Measurements from ENCODE around the gene RAB36. TPM values are rescaled to one million over a fixed set of nuclear protein-coding genes. Genes with fewer than 3 reads are reported as not detected.

The RAB36 gene
- polyA plus RNA-seq, 1 donor (not counting 4 experiments of a cell fraction or from before 2014, with no cell fraction given), result 1.9 TPM

DNA sequence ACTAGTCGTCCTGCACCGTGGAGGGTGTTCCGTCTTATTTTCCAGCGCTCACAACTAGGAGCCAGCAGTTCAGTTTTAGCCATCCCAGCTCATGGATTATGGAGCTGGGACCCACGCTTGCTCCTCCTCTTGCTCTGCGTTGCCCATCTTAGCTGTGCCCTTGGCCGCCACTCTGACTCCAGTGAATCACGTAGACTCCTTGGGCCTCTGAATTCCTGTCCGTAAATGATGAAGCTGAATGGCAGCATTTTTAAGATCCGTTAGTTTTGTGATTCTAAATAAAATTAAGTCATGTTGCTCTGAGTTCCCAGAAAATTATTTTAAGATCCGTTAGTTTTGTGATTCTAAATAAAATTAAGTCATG is 58.8 kb downstream of the RAB36 start:
- H3K9me3 ChIP-seq (ENCODE audit: control insufficient read depth, low read depth, low read length), result no peaks in the 10 kb centered on the region
- no peak for DNase-seq (ENCODE audit: low read depth, low spot score)
- H4K20me1 ChIP-seq (ENCODE audit: control insufficient read depth, extremely low read depth, insufficient read depth, low read length), result peaks cover 9% of the 10 kb centered on the region
- peaks cover 77% of the 10 kb centered on the region for H3K79me2 ChIP-seq (ENCODE audit: control insufficient read depth, insufficient read depth, low read length)
- H3K36me3 ChIP-seq (ENCODE audit: control insufficient read depth in 2 of 2, extremely low read depth in 1 of 2, insufficient read depth in 2 of 2, low read length in 2 of 2), result peaks cover 4 to 12% of the 10 kb centered on the region in 2 experiments
- no peak overlapping the region for H3K4me3 ChIP-seq (ENCODE audit: control insufficient read depth in 2 of 3, extremely low read depth in 1 of 3, insufficient read depth in 2 of 3, low read depth in 1 of 3, low read length in 3 of 3)
- dilution Hi-C loops (cut with MboI; ENCODE audit: extremely low pct_ligation_motif_present, low sequenced_read_pairs), result no loop called here
- H3K27ac ChIP-seq (ENCODE audit: control insufficient read depth, insufficient read depth, low read length), result no peak overlapping the region
- H3K9me1 ChIP-seq (ENCODE audit: control insufficient read depth, extremely low read depth, insufficient read depth, low read length), result no peaks in the 10 kb centered on the region
- no peak for TF ChIP-seq EZH2 (IDR thresholded peaks at IDR 0.05; ENCODE audit: low read length)
- no peak overlapping the region for H3K9ac ChIP-seq (ENCODE audit: control insufficient read depth, extremely low read depth, insufficient read depth, low read length)
- no peaks in the 10 kb centered on the region for H3K27me3 ChIP-seq (ENCODE audit: control insufficient read depth, extremely low read depth, insufficient read depth, low read length)
- no peak for FAIRE-seq
- no peak overlapping the region for H3K4me2 ChIP-seq (ENCODE audit: control insufficient read depth, extremely low read depth, insufficient read depth, low read depth, low read length)
- H2AFZ ChIP-seq (ENCODE audit: control insufficient read depth, low read length), result no peak overlapping the region
- H3K4me1 ChIP-seq (ENCODE audit: control insufficient read depth, extremely low read depth, insufficient read depth, low read length), result peaks cover 20% of the 10 kb centered on the region

DNA sequence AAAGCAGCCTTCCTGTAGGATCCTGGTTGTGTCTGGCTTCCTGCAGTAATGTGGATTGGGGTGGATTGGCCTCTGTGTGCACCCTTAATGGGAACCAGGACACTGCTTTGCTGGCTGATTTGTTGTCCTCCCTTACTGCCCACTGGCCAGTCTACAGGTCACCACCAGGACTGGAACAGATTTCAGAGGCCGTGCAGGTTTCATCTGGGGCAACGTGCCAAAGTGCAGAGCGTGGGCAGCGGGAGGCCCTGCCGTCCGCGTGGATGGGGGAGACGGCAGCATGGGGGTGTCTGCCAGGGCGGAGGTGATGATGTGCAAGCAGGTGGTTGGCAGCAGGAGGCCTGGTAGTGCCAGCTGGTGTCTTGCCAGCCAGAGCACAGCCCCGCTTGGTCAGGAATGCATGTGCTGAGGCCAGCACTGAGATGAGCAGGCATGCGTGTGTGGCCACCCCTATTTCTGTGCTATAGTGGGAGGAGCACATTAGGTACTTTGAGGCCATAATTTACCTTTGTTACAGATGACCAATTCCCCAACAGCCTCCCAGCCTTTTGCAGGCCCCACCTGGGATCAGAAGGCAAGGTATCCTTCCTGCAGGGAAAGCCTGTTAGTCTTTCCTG is 59.4 kb downstream of the RAB36 start:
- DNase-seq (ENCODE audit: low read depth, low spot score), result no peak
- H3K27me3 ChIP-seq (ENCODE audit: control insufficient read depth, extremely low read depth, insufficient read depth, low read length), result no peaks in the 10 kb centered on the region

More for the DNA sequence above, 59.4 kb downstream of the RAB36 start:
- Histone ChIP-seq H3K9ac (ENCODE audit: control insufficient read depth, extremely low read depth, insufficient read depth, low read length) (no peak overlapping the region), H3K36me3 (ENCODE audit: control insufficient read depth in 2 of 2, extremely low read depth in 1 of 2, insufficient read depth in 2 of 2, low read length in 2 of 2) (peaks cover 2 to 12% of the 10 kb centered on the region in 2 experiments), H3K4me2 (ENCODE audit: control insufficient read depth, extremely low read depth, insufficient read depth, low read depth, low read length) (no peak overlapping the region), H3K9me3 (ENCODE audit: control insufficient read depth, low read depth, low read length) (no peaks in the 10 kb centered on the region), H3K4me1 (ENCODE audit: control insufficient read depth, extremely low read depth, insufficient read depth, low read length) (peaks cover 17% of the 10 kb centered on the region), H3K27ac (ENCODE audit: control insufficient read depth, insufficient read depth, low read length) (no peak overlapping the region), H3K4me3 (ENCODE audit: control insufficient read depth in 2 of 3, extremely low read depth in 1 of 3, insufficient read depth in 2 of 3, low read depth in 1 of 3, low read length in 3 of 3) (no peak overlapping the region), H4K20me1 (ENCODE audit: control insufficient read depth, extremely low read depth, insufficient read depth, low read length) (peaks cover 9% of the 10 kb centered on the region), H2AFZ (ENCODE audit: control insufficient read depth, low read length) (no peak overlapping the region), H3K9me1 (ENCODE audit: control insufficient read depth, extremely low read depth, insufficient read depth, low read length) (no peaks in the 10 kb centered on the region), H3K79me2 (ENCODE audit: control insufficient read depth, insufficient read depth, low read length) (peaks cover 75% of the 10 kb centered on the region)
- TF ChIP-seq, protein P1, sequence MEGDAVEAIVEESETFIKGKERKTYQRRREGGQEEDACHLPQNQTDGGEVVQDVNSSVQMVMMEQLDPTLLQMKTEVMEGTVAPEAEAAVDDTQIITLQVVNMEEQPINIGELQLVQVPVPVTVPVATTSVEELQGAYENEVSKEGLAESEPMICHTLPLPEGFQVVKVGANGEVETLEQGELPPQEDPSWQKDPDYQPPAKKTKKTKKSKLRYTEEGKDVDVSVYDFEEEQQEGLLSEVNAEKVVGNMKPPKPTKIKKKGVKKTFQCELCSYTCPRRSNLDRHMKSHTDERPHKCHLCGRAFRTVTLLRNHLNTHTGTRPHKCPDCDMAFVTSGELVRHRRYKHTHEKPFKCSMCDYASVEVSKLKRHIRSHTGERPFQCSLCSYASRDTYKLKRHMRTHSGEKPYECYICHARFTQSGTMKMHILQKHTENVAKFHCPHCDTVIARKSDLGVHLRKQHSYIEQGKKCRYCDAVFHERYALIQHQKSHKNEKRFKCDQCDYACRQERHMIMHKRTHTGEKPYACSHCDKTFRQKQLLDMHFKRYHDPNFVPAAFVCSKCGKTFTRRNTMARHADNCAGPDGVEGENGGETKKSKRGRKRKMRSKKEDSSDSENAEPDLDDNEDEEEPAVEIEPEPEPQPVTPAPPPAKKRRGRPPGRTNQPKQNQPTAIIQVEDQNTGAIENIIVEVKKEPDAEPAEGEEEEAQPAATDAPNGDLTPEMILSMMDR (optimal IDR thresholded peaks at IDR 0.05 in 1 of 3, IDR thresholded peaks at IDR 0.05 in 1 of 3, conservative IDR thresholded peaks at IDR 0.05 in 1 of 3; ENCODE audit: extremely low read depth in 1 of 3, insufficient read depth in 2 of 3, low read length in 3 of 3), result no peak
- TF ChIP-seq EZH2 (IDR thresholded peaks at IDR 0.05; ENCODE audit: low read length), result no peak
- dilution Hi-C loops (cut with MboI; ENCODE audit: extremely low pct_ligation_motif_present, low sequenced_read_pairs), result no loop called here
- FAIRE-seq, result no peak

All from keratinocyte (primary cell).